Activated CD4-positive, alpha-beta T cell treated with anti-CD3 and anti-CD28 coated beads, Interleukin-2, Interleukin-4, amounts not matched to agents 100 ng/mL and 50 ng/mL, durations not matched to agents 16 hours and 8 hours (primary cell): ENCODE results near the gene BAZ1B.
A peak's percentile ranks its signal among the peaks of the same experiment; 100 is the strongest.
"Not testable (repeated sequence)": the region's sequence is repeated elsewhere in the genome, so short reads cannot be mapped to it uniquely, and the experiment has no call there.

Source experiments
- DNase-seq: peaks from one replicate; pipeline ENCODE4 v3.0.0-alpha.2; 2020; ENCODE audit warnings: low spot score

BAZ1B gene, protein sequence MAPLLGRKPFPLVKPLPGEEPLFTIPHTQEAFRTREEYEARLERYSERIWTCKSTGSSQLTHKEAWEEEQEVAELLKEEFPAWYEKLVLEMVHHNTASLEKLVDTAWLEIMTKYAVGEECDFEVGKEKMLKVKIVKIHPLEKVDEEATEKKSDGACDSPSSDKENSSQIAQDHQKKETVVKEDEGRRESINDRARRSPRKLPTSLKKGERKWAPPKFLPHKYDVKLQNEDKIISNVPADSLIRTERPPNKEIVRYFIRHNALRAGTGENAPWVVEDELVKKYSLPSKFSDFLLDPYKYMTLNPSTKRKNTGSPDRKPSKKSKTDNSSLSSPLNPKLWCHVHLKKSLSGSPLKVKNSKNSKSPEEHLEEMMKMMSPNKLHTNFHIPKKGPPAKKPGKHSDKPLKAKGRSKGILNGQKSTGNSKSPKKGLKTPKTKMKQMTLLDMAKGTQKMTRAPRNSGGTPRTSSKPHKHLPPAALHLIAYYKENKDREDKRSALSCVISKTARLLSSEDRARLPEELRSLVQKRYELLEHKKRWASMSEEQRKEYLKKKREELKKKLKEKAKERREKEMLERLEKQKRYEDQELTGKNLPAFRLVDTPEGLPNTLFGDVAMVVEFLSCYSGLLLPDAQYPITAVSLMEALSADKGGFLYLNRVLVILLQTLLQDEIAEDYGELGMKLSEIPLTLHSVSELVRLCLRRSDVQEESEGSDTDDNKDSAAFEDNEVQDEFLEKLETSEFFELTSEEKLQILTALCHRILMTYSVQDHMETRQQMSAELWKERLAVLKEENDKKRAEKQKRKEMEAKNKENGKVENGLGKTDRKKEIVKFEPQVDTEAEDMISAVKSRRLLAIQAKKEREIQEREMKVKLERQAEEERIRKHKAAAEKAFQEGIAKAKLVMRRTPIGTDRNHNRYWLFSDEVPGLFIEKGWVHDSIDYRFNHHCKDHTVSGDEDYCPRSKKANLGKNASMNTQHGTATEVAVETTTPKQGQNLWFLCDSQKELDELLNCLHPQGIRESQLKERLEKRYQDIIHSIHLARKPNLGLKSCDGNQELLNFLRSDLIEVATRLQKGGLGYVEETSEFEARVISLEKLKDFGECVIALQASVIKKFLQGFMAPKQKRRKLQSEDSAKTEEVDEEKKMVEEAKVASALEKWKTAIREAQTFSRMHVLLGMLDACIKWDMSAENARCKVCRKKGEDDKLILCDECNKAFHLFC (N-terminal part only)

DNA sequence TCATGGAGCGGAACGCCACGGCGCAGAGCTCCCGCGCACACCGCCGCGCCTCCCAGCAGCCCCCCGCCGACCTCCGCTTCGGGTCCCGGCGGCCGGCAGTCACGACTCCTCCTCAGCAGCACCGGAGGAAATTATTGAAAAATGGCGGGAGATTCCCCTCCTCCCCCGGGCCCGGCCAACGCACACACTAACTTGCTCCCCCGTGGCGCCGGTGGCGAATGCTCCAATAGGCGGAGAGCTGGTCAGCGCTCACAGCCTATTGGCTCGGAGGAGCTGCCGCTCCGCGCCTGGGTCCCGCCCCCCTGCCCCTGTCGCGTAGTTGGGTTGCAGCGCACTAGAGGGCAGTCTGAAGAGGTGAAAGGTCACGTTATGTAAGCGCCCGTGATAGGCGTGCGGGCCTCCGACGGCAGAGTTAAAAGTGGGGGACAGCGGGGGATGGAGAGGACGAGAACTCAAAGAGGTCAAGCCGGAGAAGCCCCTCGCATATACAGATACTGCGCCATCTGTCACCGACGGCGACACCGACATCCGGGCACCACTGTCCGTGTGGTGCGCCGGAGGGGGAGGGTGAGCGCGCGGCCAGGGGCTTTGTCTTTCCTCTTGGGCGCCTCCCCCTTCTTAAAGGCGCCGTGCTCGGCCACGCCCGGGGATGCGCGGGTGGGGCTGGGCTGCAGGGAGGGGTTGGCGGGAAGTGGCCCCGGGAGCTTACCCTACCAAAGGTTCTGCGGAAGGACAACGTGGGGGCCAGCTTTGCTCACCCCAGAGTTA, at the start of gene BAZ1B:
Gene BAZ1B, minus strand, starts transcription at position 189 of the 768 bp plus-strand sequence. CDS start 360 bp downstream, outside the sequence.
- DNase-seq = peak; percentile 99

DNA sequence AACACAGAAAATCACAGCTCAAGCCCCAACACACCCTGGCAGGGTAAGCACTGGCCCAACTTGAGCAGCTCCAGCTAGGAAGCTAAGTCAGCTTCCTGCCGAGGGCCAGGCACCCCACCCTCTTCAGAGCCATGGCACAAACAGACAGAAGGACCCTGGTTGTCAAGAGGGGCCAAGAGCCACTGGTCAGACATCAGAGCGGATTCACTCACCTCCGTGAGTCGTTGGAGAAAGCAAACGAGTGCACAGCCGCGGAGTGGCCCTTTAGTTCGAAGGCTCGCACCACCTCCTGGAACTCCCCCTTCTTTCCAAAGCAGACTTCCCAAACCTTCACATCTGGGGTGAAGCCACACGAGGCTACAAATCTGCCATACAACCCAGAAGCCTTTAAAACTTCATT, 48.9 kb upstream of the BAZ1B start:
- DNase-seq = no peak

DNA sequence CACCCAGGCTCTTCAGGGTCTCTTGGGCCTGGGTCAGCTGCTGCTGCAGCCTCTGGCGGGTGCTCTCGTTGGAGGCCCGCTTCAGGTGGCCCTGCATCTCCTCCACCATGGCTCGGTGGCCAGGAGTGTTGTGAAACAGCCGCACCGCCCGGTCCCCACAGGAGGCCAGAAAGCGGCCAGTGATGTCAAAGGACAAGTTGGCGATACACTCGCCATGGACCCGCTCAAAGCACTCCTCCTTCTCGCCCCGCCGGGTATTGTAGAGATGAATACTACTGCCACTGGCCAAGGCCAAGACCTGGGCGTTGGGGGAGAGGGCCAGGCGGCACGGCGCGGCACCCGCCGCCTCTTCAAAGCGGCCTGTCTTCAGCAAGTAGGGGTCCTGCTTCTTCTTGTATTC, 48.4 kb upstream of the BAZ1B start:
- DNase-seq = no peak

DNA sequence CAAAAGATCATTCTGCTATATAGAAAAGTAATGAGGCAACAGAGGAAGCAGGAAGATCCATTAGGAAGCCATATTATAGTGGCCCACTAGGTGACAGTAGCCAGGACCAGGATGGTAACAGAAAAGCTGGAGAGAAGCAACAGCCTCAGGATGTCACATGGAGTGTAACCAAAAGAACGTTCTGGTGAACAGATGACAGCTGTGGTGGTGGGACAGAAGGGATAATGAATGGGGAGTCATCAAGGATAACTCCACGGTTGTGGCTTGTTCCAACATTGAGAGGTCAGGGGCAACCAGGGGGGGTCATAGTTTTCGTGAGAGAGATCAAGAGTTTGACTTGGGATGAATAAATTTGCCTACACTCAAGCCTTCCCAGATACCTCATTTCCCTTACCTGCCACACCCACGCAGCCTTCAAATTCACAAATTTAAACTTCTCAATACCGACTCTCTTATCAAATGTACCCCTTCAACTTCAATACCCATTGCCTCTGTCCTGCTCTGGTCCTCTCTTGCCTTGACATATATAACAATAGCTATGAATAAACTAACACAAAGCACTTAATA, 47.0 kb upstream of the BAZ1B start:
- no peak for DNase-seq

DNA sequence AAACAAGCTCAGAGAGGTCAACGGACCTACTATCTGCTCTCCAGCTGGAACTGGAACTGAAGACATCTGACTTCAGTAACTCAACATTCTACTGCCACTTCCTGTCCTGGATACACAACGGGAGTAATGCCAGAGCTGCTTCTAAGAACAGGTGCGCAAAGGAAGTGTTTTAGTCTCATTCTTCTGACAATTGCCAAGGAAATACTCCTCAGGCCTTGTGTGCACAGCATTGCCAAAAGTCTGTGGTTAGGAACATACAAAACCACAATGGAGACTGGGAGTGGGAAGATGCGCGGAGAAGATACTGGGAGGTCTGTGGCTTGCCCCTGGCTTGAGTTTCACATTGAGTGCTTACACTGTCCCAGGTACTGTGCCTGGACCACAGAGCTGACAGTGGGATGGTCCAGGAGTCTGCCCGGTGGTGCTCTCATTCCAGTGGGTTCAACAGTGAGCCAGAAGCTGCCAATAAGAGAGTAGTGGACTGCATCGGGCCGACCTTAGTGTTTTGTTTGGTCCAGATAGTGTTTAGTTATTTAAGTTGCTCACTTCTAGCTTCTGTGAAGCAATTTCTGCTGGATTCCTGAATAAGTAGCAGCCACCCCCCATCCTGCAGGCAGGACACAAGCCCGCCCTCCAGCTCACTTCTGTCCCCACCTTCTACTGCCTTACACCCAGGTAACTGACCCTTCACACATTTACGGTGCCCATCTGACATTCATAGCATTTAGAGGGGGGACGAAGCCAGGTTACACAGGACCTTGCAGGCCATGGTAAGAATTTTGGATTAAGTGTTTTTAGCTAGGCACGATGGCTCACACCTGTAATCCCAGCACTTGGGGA, 46.0 kb upstream of the BAZ1B start:
- no peak for DNase-seq

DNA sequence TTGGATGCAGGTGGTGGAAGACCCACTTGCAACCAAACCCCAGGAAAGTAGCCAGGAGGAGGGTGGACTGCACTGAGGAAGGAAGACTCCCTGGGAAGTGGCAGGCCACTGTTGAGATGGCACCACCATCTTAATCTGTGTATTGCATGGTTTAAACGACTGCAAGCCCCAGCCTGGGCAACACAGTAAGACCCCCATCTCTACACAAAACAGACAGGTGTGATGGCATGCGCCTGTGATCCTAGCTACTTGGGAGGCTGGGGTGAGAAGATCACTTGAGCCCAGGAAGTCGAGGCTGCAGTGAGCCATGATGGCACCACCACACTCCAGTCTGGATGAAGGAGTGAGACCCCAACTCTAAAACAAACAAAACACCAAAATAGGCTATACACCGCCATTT, 45.0 kb upstream of the BAZ1B start:
- no peak for DNase-seq

DNA sequence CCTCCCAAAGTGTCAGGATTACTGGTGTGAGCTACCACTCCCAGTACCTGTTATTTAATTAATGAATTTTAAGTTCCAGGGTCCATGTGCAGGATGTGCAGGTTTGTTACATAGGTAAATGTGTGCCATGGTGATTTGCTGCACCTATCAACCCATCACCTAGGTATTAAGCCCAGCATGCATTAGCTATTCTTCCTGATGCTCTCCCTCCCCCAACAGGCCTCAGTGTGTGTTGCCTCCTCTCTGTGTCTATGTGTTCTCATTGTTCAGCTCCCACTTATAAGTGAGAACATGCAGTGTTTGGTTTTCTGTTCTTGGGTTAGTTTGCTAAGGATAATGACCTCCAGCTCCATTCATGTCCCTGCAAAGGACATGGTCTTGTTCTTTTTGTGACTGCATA, 44.3 kb upstream of the BAZ1B start:
- DNase-seq = not testable (repeated sequence)

DNA sequence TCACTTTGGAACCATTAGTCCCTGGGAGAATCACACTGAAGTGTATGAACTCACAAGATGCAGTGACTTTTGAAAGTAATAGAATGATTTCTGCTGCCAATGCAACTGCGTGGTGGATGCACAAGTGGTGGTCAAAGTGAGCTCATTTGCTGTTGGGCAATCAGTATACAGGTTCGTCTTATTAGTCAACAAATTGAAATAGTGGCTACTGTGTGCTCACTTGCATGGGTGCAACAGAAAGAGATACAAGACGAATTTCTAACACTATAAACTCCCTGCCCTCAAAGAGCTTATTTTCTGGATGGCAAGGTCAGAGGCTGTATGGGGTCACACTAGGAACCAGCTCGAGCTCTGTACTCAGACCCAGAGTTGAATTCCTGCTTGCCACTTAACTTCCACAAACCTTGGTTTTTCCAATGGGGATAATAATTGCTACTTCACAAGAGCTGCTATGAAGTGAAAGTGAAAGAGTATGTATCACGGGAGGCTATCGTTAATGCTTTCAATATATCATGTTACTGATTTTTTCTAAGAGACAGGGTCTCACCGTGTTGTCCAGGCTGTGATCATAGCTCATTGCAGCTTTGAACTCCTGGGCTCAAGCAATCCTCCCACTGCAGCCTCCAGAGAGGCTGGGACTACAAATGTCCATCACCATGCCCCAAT, 43.7 kb upstream of the BAZ1B start:
- DNase-seq = no peak

DNA sequence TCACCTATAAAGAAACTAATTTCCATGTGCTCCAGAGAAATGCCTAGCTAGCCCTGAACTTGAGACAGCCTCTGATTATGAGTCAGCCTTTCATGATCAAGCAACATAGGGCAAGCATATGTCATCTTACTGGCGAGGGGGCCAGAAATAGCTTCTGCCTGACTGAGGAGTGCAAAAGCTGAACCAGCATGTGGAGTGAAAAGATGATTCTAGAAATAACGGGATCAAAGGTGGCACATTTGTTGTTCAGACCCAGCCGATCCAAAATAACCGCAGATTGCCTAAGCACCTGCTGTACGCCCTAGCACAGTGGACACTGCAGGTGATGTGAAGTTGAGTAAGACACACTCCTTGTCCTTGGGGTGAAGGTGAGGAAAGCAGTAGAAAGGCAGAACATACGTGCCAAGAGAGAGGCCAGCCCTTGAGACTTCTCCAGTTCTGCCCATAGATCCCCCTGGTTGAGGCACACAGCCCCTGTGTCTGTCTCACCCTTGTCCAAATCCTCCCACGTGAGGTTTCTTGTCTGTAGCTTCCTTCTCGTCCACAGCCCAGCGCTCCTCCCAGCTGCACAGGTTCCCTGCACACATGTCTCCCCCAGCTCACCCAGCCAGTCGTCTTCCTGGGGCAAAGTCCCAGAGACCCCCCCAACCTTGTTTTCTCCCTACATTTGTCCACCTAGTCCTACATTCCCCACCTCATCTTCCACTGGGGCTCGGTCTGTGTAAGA, 38.2 kb upstream of the BAZ1B start:
- peak; percentile 37 for DNase-seq

DNA sequence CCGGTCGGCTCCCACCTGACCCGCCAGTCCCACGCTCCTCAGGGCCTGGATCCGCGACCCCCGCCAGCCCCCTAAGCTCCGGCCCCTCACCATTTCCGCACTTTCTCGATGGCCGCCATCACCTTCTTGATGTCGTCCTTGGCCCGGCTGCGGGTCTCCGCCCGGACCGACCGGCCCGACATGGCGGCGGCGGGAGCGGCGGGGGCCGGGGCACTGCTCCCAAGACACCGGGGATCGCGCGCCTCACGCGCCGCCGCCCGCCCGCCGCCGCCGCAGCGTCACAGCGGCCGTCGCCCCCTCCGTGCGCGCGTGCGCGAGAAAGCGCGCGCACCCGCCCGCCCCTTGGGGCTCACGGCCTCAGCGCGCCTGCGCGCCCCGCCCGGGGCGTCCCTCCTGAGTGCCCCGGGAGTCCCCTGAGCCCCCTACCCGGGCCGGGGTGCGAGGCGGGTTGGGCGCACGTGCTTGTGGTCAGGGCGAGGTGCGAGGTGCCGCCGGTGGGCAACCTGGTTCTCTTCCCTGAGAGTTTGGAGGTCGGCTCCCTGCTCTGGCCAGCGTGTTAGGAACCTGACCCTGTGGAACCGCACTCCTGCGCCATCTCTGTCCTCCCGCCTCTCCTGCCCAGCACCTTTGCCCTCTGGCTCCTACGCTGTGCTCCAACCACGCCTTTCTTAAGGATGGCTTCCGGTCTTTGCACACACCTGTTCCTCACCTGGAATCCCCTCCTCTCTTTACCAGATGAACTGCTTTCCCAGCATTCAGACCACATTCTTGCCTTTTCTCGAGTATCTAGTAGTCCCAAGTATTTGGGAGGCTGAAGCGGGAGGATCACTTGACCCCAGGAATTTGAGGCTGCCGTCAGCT, 35.5 kb upstream of the BAZ1B start, which contains the start of gene BCL7B:
Gene BCL7B, minus strand, starts transcription at position 294 of the 861 bp plus-strand sequence. Its CDS starts 112 bp downstream, at position 182.
- DNase-seq = peak; percentile 68

DNA sequence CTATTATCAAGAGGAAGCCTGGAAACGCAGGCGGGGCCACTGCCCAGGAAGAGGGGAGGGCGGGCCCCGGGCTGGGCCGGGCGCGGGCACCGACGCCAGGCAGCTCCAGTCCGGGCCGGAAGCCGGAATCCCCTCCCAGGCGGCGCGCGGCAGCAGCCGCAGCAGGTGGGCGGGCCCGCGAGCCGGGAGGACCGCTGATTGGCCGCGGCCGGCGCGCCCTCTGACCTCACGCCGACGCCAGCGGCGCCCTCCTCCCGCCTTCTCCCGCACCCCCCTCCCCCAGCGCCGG, 35.0 kb upstream of the BAZ1B start:
- peak; percentile 94 for DNase-seq

DNA sequence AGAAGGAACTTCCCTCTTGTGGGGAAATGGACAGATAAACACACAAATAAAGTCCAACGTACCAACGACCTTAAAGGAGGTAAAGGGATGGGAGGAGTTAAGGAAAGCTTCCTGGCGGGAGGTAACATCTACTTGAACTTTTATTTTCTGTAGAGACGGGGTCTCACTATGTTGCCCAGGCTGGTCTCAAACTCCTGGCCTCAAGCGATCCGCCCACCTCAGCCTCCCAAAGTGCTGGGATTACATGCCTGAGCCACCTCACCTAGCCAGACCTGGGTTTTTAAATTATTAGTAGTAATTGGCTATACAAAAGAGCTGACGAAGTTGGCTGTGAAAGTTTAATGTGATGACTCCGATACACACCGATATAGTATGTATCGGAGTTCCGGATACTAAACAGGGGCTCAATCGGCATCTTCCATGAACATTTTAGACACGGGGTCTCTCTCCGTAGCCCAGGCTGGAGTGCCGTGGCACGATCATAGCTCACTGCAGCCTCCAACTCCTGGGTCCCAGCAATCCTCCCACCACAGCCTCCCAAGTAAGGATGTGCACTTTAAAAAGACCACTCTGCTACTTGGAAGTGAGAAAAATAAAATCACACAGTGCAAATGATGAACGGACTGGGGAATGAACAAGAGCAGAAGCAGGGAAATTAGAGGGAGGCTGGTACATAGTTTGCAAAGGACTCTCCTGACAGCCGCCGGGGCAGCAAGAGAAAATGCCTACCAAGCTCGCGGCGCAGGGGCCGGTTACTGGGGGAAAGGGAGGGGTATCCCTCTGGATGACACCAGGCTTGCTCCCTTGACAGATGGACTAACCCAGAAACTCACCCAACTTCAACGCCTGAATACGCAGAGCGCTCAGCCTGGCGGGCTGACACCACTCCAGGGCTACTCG, 34.4 kb upstream of the BAZ1B start:
- DNase-seq = no peak

DNA sequence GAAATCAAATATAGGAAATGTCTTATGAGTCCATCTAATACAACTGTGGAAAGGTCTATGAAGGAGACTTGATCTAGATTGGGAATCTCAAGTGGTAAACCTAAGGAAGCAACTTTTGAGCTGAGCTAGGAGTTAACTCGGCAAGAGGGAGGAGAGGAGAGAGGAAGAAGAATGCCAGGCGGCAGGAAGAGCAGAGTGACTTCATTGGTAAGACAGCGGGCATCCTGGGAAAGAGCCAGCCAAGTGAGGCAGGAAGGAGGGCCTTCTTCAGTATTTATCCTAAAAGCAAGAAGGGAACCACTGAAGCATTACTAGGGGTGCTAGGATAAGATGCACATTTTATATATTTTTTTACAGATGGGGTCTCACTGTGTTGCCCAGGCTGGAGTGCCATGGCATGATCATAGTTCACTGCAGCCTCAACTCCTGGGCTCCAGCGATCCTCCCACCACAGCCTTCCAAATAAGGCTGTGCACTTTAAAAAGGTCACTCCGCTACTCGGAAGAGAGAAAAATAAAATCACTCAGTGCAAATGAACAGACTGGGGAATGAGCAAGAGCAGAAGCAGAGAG, 33.4 kb upstream of the BAZ1B start:
- no peak for DNase-seq

DNA sequence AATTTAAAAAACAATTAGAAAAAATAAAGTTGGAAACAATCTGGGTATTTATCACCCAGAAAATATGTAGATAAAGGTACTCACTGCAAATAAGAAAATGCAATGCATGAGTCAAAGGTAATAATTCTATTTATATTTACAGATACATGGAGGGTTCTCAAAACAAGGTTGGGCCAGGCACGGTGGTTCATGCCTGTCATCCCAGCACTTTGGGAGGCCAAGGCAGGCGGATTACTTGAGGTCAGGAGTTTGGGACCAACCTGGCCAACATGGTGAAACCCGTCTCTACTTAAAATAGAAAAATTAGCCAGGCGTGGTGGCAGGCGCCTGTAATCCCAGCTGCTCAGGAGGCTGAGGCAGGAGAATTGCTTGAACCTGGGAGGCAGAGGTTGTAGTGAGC, 28.0 kb upstream of the BAZ1B start:
- DNase-seq = not testable (repeated sequence)

DNA sequence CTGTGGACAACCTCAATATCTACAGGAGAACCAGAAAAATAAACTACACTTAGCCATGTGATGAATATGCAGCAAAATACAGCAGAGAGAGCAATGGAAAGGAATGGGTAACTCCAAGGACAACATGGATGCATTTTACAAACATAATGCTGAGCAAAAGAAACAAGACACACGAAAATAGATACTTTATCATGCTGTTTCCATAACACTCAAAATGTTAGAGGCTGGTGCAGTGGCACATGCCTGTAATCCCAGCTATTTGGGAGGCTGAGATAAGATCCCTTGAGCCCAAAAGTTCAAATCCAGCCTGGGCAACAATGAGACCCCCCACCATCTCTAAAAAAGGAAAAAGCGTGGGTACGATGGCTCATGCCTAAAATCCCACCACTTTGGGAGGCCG, 27.1 kb upstream of the BAZ1B start:
- DNase-seq = no peak

DNA sequence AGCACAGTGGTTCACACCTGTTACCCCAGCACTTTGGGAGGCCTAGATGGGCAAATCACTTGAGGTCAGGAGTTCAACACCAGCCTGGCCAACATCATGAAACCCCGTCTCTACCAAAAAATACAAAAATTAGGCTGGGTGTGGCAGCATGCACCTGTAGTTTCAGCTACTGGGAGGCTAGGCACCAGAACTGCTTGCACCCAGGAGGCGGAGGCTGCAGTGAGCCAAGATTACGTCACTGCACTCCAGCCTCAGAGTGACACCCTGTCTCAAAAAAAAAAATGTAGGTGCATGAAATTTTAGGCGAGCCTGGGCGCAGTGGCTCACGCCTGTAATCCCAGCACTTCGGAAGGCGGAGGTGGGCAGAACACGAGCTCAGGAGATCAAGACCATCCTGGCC, 25.7 kb upstream of the BAZ1B start:
- DNase-seq = no peak

DNA sequence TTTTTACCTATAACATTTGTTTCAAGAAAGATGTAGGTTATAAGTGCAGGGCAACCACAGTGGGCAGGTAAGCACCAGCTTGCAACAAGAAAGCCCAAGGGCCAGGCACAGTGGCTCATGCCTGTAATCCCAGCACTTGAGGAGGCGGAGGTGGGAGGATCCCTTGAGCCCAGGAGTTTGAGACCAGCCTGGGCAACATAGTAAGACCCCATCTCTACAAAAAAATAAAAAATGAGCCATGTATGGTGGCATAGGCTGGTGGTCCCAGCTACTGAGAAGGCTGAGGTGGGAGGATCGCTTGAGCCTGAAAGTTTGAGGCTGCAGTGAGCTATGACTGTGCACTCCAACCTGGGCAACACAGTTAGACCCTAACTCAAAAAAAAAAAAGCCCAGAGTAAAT, 22.6 kb upstream of the BAZ1B start:
- DNase-seq = no peak
